GM20000 (cell line): ENCODE measurements around the gene TEX51.

Experiments used
- DNase-seq: peaks from one replicate; pipeline ENCODE4 v3.0.0; 2012; ENCODE audit warnings: low spot score
- CTCF ChIP-seq: IDR thresholded peaks from 2 replicates; pipeline ENCODE4 v1.5.1; 2012; ENCODE audit warnings: mild to moderate bottlenecking, control low read depth; ENCODE audit errors: extremely low read depth, missing control alignments

TEX51 gene

GRCh38 chr2:126855606-126856005 is 43.1 kb upstream of the TEX51 start:
- TF ChIP-seq CTCF = no peak
- no peak for DNase-seq

- TF ChIP-seq CTCF = no peak
- DNase-seq = no peak
These were observed 42.3 kb upstream of the TEX51 start for GRCh38 chr2:126856403-126856802.

- TF ChIP-seq CTCF = no peak
- DNase-seq = no peak
These were observed 41.2 kb upstream of the TEX51 start for GRCh38 chr2:126857502-126857901.

- no peak for TF ChIP-seq CTCF
- DNase-seq = no peak
These were observed 40.7 kb upstream of the TEX51 start for GRCh38 chr2:126858013-126858412.

- no peak for DNase-seq
These were observed 40.3 kb upstream of the TEX51 start for GRCh38 chr2:126858436-126858835.

GRCh38 chr2:126858991-126859390 is 39.7 kb upstream of the TEX51 start:
- no peak for DNase-seq
- no peak for TF ChIP-seq CTCF

More at GRCh38 chr2:126858436-126858835, 40.3 kb upstream of the TEX51 start:
- TF ChIP-seq CTCF = no peak

- TF ChIP-seq CTCF = no peak
- DNase-seq = no peak
These were observed 39.1 kb upstream of the TEX51 start for GRCh38 chr2:126859631-126860030.
